GM23338 (cell line): ENCODE results near the gene CALHM2. TPM values are rescaled to one million over a fixed set of nuclear protein-coding genes. Genes with fewer than 3 reads are reported as not detected.

ENCODE experiments used
- ATAC-seq: fragments of 200-7000 bp; cut with Tn5 transposase; 3 replicates; pipeline ENCODE4 v1.9.1; 2020
- DNase-seq: peaks from one replicate; pipeline ENCODE4 v3.0.0-alpha.2; 2015; ENCODE audit warnings: low spot score
- H2AFZ ChIP-seq: fragments of 200-600 bp; sonication (generic); 2 replicates; pipeline ENCODE4 v1.8.0; 2016; ENCODE audit warnings: antibody characterized with exemption, mild to moderate bottlenecking, moderate library complexity
- H3F3A ChIP-seq: fragments of 200-600 bp; sonication (generic); replicated peaks from 2 replicates; pipeline ENCODE4 v1.8.0; 2017; ENCODE audit warnings: antibody characterized with exemption, mixed run types, low read depth
- H3K27ac ChIP-seq: fragments of 200-600 bp; sonication (generic); 2 replicates; pipeline ENCODE4 v1.6.1; 2016; ENCODE audit warnings: low read depth
- H3K27me3 ChIP-seq: fragments of 200-600 bp; sonication (generic); 2 replicates; pipeline ENCODE4 v1.8.0; 2016; ENCODE audit warnings: mild to moderate bottlenecking, mixed run types, moderate library complexity; ENCODE audit not compliant: insufficient read depth
- H3K36me3 ChIP-seq: fragments of 200-600 bp; sonication (generic); 2 replicates; pipeline ENCODE4 v1.8.0; 2016; ENCODE audit warnings: mild to moderate bottlenecking; ENCODE audit not compliant: insufficient read depth
- H3K4me1 ChIP-seq: fragments of 200-600 bp; sonication (generic); 2 replicates; pipeline ENCODE4 v1.8.0; 2016; ENCODE audit warnings: mild to moderate bottlenecking, moderate library complexity; ENCODE audit not compliant: insufficient read depth
- H3K4me2 ChIP-seq: fragments of 200-600 bp; sonication (generic); 2 replicates; pipeline ENCODE4 v1.7.1; 2017; ENCODE audit warnings: mixed run types
- H3K4me3 ChIP-seq: fragments of 200-600 bp; sonication (generic); 2 replicates; pipeline ENCODE4 v1.6.1; 2016; ENCODE audit warnings: mixed run types
- H3K79me2 ChIP-seq: fragments of 200-600 bp; sonication (generic); replicated peaks from 2 replicates; pipeline ENCODE4 v1.8.0; 2017; ENCODE audit warnings: mild to moderate bottlenecking; ENCODE audit not compliant: insufficient read depth
- H3K9me2 ChIP-seq: fragments of 200-600 bp; sonication (generic); 2 replicates; pipeline ENCODE4 v1.8.0; 2017; ENCODE audit not compliant: insufficient read depth
- H4K20me1 ChIP-seq: fragments of 200-600 bp; sonication (generic); replicated peaks from 2 replicates; pipeline ENCODE4 v1.8.0; 2017; ENCODE audit warnings: mild to moderate bottlenecking; ENCODE audit not compliant: insufficient read depth
- H3K27ac Mint-ChIP-seq: 2 replicates; pipeline ENCODE4 v1.8.0; 2020; ENCODE audit warnings: inconsistent platforms, mild to moderate bottlenecking, moderate library complexity, mixed read lengths
- H3K27me3 Mint-ChIP-seq: 3 replicates; pipeline ENCODE4 v1.8.0; 2022; ENCODE audit warnings: low read depth, mild to moderate bottlenecking, moderate library complexity, mixed read lengths, inconsistent platforms; ENCODE audit not compliant: insufficient read depth, poor library complexity
- H3K36me3 Mint-ChIP-seq: 3 replicates; pipeline ENCODE4 v1.8.0; 2021; ENCODE audit warnings: low read depth, mild to moderate bottlenecking, inconsistent platforms, moderate library complexity, mixed read lengths
- H3K4me1 Mint-ChIP-seq: 3 replicates; pipeline ENCODE4 v1.8.0; 2020; ENCODE audit warnings: mild to moderate bottlenecking, inconsistent platforms, mixed read lengths
- H3K4me3 Mint-ChIP-seq: 3 replicates; pipeline ENCODE4 v1.8.0; 2021; ENCODE audit warnings: moderate library complexity, mild to moderate bottlenecking, inconsistent platforms, mixed read lengths
- H3K9me3 Mint-ChIP-seq: 3 replicates; pipeline ENCODE4 v1.8.0; 2020; ENCODE audit warnings: moderate library complexity, mild to moderate bottlenecking, inconsistent platforms, mixed read lengths
- CREB1 ChIP-seq: fragments of 250-450 bp; sonication (Bioruptor Pico); IDR thresholded peaks from 2 replicates; pipeline ENCODE4 v1.5.0; 2020; ENCODE audit warnings: low read depth, mild to moderate bottlenecking, moderate library complexity
- EZH2 ChIP-seq: fragments of 200-600 bp; sonication (generic); IDR thresholded peaks from one replicate; pipeline ENCODE4 v1.8.0; 2017; ENCODE audit warnings: antibody characterized with exemption, mild to moderate bottlenecking, low read depth; ENCODE audit not compliant: unreplicated experiment
- EZH2phosphoT487 ChIP-seq: fragments of 200-600 bp; sonication (generic); IDR thresholded peaks from one replicate; pipeline ENCODE4 v1.8.1; 2018; ENCODE audit warnings: antibody characterized with exemption; ENCODE audit not compliant: unreplicated experiment
- JUNB ChIP-seq: IDR thresholded peaks from one replicate; pipeline ENCODE4 v1.6.1; 2016; ENCODE audit warnings: antibody characterized with exemption; ENCODE audit not compliant: unreplicated experiment
- NANOG ChIP-seq: IDR thresholded peaks from 2 replicates; pipeline ENCODE4 v1.6.1; 2016; ENCODE audit warnings: antibody characterized with exemption, borderline replicate concordance
- POLR2AphosphoS5 ChIP-seq: IDR thresholded peaks from 2 replicates; pipeline ENCODE4 v1.6.1; 2016; ENCODE audit warnings: antibody characterized with exemption, low read depth
- STAT1 ChIP-seq: IDR thresholded peaks from one replicate; pipeline ENCODE4 v1.6.1; 2016; ENCODE audit warnings: antibody characterized with exemption; ENCODE audit not compliant: unreplicated experiment
- ZNF114 ChIP-seq: fragments of 250-450 bp; sonication (Bioruptor Pico); IDR thresholded peaks from 2 replicates; pipeline ENCODE4 v1.5.0; 2020; ENCODE audit warnings: mild to moderate bottlenecking, moderate library complexity
- ZNF331 ChIP-seq: fragments of 250-450 bp; sonication (Bioruptor Pico); IDR thresholded peaks from 2 replicates; pipeline ENCODE4 v1.5.0; 2020; ENCODE audit warnings: low read depth, mild to moderate bottlenecking, moderate library complexity
- polyA plus RNA-seq: library from polyadenylated mRNA; unstranded; fragments of >200 nt; fragmentation: Nextera tagmentation; extraction: Ambion mirVana; gene quantifications from 2 replicates; pipeline ENCODE4 v1.2.1, GENCODE V29; 2016
- total RNA-seq: library from RNA; depleted of rRNA; stranded (reverse); fragments of >200 nt; shearing (Covaris generic); gene quantifications from 2 replicates; pipeline ENCODE4 v1.2.3, GENCODE V29; 2014
- TF ChIP-seq, protein P1 (sequence below): IDR thresholded peaks from 2 replicates; pipeline ENCODE4 v1.6.1; 2016; ENCODE audit warnings: antibody characterized with exemption
- TF ChIP-seq, protein P2 (sequence below), 2 experiments: fragments of 200-600 bp in 1 of 2; sonication (generic) in 1 of 2; conservative IDR thresholded peaks; 2 replicates each; pipeline versions ENCODE4 v1.5.1 to v1.6.1; 2016 to 2017; ENCODE audit warnings: antibody characterized with exemption in 2 of 2, low read depth in 2 of 2, mild to moderate bottlenecking in 2 of 2, moderate library complexity in 1 of 2
- TF ChIP-seq, protein P3 (sequence below): fragments of 250-450 bp; sonication (Bioruptor Pico); IDR thresholded peaks from 2 replicates; pipeline ENCODE4 v1.5.0; 2020; ENCODE audit warnings: mild to moderate bottlenecking, moderate library complexity
- TF ChIP-seq, protein P4 (sequence below): IDR thresholded peaks from one replicate; pipeline ENCODE4 v1.6.1; 2018; ENCODE audit warnings: antibody characterized with exemption; ENCODE audit not compliant: unreplicated experiment

The CALHM2 gene
- total and polyA plus RNA-seq, 2 experiments from 2014 or later: 2.1 to 2.2 TPM

DNA sequence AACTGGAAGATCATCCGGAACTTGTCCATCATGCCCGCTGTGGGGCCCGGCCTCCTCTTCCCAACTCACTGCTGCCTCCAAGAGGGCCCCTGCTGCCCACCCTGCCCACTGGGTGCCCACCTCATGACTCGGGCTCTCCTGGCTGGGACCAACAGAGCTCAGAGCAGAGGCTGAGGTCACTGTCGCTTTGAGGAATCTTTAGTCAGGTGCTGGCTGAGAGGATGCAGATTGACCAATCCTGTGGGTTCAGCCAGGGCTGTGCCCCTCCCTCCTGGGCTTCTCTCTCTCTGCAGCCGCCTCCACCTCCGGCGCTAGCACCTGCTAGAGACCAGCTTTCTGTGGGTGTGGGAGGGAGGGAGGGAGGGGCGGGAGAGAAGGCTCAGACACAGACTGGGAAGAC is 6.5 kb upstream of the CALHM2 start, which contains the start of gene CALHM1:
Gene CALHM1, minus strand, starts transcription at position 181 of the 400 bp plus-strand sequence. Its CDS starts 149 bp downstream, at position 32.
- Histone ChIP-seq H3K36me3 (no peaks in the 10 kb centered on the region), H3K4me3 (no peak within 1 kb of the TSS), H3K27me3 (no peaks in the 10 kb centered on the region), H2AFZ (0 out of 2 replicates have a peak within 1 kb of the TSS, but pooled peaks have one; percentile 76), H4K20me1 (no peaks in the 10 kb centered on the region), H3F3A (no peaks in the 10 kb centered on the region), H3K27ac (no peak within 1 kb of the TSS), H3K4me2 (no peak within 1 kb of the TSS), H3K79me2 (no peaks in the 10 kb centered on the region), H3K9me2 (no peaks in the 10 kb centered on the region), H3K4me1 (no peaks in the 10 kb centered on the region)
- TF ChIP-seq EZH2 (no peak), ZNF331 (CRISPR knock-in tag) (no peak), ZNF114 (CRISPR knock-in tag) (no peak), EZH2phosphoT487 (no peak), STAT1 (no peak), JUNB (no peak), CREB1 (CRISPR knock-in tag) (no peak), POLR2AphosphoS5 (no peak), NANOG (no peak)
- TF ChIP-seq, protein P1, sequence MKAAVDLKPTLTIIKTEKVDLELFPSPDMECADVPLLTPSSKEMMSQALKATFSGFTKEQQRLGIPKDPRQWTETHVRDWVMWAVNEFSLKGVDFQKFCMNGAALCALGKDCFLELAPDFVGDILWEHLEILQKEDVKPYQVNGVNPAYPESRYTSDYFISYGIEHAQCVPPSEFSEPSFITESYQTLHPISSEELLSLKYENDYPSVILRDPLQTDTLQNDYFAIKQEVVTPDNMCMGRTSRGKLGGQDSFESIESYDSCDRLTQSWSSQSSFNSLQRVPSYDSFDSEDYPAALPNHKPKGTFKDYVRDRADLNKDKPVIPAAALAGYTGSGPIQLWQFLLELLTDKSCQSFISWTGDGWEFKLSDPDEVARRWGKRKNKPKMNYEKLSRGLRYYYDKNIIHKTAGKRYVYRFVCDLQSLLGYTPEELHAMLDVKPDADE: no peak
- TF ChIP-seq, protein P2, sequence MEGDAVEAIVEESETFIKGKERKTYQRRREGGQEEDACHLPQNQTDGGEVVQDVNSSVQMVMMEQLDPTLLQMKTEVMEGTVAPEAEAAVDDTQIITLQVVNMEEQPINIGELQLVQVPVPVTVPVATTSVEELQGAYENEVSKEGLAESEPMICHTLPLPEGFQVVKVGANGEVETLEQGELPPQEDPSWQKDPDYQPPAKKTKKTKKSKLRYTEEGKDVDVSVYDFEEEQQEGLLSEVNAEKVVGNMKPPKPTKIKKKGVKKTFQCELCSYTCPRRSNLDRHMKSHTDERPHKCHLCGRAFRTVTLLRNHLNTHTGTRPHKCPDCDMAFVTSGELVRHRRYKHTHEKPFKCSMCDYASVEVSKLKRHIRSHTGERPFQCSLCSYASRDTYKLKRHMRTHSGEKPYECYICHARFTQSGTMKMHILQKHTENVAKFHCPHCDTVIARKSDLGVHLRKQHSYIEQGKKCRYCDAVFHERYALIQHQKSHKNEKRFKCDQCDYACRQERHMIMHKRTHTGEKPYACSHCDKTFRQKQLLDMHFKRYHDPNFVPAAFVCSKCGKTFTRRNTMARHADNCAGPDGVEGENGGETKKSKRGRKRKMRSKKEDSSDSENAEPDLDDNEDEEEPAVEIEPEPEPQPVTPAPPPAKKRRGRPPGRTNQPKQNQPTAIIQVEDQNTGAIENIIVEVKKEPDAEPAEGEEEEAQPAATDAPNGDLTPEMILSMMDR (conservative IDR thresholded peaks at IDR 0.05; ENCODE audit: low read depth in 2 of 2): no peak
- TF ChIP-seq, protein P3, sequence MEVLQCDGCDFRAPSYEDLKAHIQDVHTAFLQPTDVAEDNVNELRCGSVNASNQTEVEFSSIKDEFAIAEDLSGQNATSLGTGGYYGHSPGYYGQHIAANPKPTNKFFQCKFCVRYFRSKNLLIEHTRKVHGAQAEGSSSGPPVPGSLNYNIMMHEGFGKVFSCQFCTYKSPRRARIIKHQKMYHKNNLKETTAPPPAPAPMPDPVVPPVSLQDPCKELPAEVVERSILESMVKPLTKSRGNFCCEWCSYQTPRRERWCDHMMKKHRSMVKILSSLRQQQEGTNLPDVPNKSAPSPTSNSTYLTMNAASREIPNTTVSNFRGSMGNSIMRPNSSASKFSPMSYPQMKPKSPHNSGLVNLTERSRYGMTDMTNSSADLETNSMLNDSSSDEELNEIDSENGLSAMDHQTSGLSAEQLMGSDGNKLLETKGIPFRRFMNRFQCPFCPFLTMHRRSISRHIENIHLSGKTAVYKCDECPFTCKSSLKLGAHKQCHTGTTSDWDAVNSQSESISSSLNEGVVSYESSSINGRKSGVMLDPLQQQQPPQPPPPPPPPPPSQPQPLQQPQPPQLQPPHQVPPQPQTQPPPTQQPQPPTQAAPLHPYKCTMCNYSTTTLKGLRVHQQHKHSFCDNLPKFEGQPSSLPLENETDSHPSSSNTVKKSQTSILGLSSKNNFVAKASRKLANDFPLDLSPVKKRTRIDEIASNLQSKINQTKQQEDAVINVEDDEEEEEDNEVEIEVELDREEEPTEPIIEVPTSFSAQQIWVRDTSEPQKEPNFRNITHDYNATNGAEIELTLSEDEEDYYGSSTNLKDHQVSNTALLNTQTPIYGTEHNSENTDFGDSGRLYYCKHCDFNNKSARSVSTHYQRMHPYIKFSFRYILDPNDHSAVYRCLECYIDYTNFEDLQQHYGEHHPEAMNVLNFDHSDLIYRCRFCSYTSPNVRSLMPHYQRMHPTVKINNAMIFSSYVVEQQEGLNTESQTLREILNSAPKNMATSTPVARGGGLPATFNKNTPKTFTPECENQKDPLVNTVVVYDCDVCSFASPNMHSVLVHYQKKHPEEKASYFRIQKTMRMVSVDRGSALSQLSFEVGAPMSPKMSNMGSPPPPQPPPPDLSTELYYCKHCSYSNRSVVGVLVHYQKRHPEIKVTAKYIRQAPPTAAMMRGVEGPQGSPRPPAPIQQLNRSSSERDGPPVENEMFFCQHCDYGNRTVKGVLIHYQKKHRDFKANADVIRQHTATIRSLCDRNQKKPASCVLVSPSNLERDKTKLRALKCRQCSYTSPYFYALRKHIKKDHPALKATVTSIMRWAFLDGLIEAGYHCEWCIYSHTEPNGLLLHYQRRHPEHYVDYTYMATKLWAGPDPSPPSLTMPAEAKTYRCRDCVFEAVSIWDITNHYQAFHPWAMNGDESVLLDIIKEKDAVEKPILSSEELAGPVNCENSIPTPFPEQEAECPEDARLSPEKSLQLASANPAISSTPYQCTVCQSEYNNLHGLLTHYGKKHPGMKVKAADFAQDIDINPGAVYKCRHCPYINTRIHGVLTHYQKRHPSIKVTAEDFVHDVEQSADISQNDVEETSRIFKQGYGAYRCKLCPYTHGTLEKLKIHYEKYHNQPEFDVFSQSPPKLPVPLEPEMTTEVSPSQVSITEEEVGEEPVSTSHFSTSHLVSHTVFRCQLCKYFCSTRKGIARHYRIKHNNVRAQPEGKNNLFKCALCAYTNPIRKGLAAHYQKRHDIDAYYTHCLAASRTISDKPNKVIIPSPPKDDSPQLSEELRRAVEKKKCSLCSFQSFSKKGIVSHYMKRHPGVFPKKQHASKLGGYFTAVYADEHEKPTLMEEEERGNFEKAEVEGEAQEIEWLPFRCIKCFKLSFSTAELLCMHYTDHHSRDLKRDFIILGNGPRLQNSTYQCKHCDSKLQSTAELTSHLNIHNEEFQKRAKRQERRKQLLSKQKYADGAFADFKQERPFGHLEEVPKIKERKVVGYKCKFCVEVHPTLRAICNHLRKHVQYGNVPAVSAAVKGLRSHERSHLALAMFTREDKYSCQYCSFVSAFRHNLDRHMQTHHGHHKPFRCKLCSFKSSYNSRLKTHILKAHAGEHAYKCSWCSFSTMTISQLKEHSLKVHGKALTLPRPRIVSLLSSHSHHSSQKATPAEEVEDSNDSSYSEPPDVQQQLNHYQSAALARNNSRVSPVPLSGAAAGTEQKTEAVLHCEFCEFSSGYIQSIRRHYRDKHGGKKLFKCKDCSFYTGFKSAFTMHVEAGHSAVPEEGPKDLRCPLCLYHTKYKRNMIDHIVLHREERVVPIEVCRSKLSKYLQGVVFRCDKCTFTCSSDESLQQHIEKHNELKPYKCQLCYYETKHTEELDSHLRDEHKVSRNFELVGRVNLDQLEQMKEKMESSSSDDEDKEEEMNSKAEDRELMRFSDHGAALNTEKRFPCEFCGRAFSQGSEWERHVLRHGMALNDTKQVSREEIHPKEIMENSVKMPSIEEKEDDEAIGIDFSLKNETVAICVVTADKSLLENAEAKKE (CRISPR knock-in tag): no peak
- TF ChIP-seq, protein P4, sequence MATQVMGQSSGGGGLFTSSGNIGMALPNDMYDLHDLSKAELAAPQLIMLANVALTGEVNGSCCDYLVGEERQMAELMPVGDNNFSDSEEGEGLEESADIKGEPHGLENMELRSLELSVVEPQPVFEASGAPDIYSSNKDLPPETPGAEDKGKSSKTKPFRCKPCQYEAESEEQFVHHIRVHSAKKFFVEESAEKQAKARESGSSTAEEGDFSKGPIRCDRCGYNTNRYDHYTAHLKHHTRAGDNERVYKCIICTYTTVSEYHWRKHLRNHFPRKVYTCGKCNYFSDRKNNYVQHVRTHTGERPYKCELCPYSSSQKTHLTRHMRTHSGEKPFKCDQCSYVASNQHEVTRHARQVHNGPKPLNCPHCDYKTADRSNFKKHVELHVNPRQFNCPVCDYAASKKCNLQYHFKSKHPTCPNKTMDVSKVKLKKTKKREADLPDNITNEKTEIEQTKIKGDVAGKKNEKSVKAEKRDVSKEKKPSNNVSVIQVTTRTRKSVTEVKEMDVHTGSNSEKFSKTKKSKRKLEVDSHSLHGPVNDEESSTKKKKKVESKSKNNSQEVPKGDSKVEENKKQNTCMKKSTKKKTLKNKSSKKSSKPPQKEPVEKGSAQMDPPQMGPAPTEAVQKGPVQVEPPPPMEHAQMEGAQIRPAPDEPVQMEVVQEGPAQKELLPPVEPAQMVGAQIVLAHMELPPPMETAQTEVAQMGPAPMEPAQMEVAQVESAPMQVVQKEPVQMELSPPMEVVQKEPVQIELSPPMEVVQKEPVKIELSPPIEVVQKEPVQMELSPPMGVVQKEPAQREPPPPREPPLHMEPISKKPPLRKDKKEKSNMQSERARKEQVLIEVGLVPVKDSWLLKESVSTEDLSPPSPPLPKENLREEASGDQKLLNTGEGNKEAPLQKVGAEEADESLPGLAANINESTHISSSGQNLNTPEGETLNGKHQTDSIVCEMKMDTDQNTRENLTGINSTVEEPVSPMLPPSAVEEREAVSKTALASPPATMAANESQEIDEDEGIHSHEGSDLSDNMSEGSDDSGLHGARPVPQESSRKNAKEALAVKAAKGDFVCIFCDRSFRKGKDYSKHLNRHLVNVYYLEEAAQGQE: no peak
- DNase-seq (peak; percentile 76), ATAC-seq (peak; percentile 95)
- Mint-ChIP-seq H3K36me3 (no peaks in the 10 kb centered on the region; the same call in 2 of the 3 replicates), H3K27ac (no peak within 1 kb of the TSS), H3K9me3 (no peaks in the 10 kb centered on the region; the same call in 2 of the 3 replicates), H3K4me1 (peaks cover 6% of the 10 kb centered on the region), H3K27me3 (peaks cover 19% of the 10 kb centered on the region), H3K4me3 (no peak within 1 kb of the TSS)
